ENCODE data around the gene PANX2. TPM values are rescaled to one million over a fixed set of nuclear protein-coding genes. Genes with fewer than 3 reads are reported as not detected.
A peak's percentile ranks its signal among the peaks of the same experiment; 100 is the strongest.

PANX2 gene
- total and polyA plus RNA-seq, 2 of the 13 experiments (the other 11 are each of a cell fraction or from before 2014, with no cell fraction given): 0.15 to 1.1 TPM

GRCh38 chr22:50184004-50184901 is 13.7 kb downstream of the PANX2 start (continued):
- TF ChIP-seq PHF21A (CRISPR knock-in tag; IDR thresholded peaks at IDR 0.05): 0 out of 2 replicates have a peak, but pooled peaks have one; percentile 19
- 0 out of 2 replicates have a peak, but pooled peaks have one; percentile 42 for TF ChIP-seq PATZ1 (CRISPR knock-in tag; IDR thresholded peaks at IDR 0.05)
- TF ChIP-seq POLR2AphosphoS2 (IDR thresholded peaks at IDR 0.05; ENCODE audit: low read depth, low read length): no peak
- no peak for TF ChIP-seq REPIN1 (CRISPR knock-in tag; IDR thresholded peaks at IDR 0.05; ENCODE audit: borderline replicate concordance, low read depth)
- TF ChIP-seq HMG20B (CRISPR knock-in tag; conservative IDR thresholded peaks at IDR 0.05): no peak
- peak; percentile 20; the same call in 1 of the 2 replicates for TF ChIP-seq ZNF556 (CRISPR knock-in tag; IDR thresholded peaks at IDR 0.05; ENCODE audit: borderline replicate concordance)
- TF ChIP-seq ATF2 (CRISPR knock-in tag; IDR thresholded peaks at IDR 0.05): no peak
- peak; percentile 62; the same call in 1 of the 2 replicates for TF ChIP-seq ELF3 (CRISPR knock-in tag; IDR thresholded peaks at IDR 0.05)
- TF ChIP-seq ZNF143 (CRISPR knock-in tag; IDR thresholded peaks at IDR 0.05): peak; percentile 18; the same call in 1 of the 2 replicates
- TF ChIP-seq SP5 (CRISPR knock-in tag; IDR thresholded peaks at IDR 0.05; ENCODE audit: borderline replicate concordance, low read depth): peak; percentile 68
- no peak for TF ChIP-seq ZBTB46 (CRISPR knock-in tag; IDR thresholded peaks at IDR 0.05; ENCODE audit: borderline replicate concordance)
- no peak for TF ChIP-seq MAFG (CRISPR knock-in tag; IDR thresholded peaks at IDR 0.05)
- no peak for TF ChIP-seq LBX2 (CRISPR knock-in tag; IDR thresholded peaks at IDR 0.05; ENCODE audit: borderline replicate concordance)
- TF ChIP-seq HCFC1 (IDR thresholded peaks at IDR 0.05; ENCODE audit: low read depth, low read length): no peak
- no peak for TF ChIP-seq SIN3A (IDR thresholded peaks at IDR 0.05; ENCODE audit: borderline replicate concordance, low read depth, low read length)
- no peak for TF ChIP-seq ZMYM3 (CRISPR knock-in tag; IDR thresholded peaks at IDR 0.05)
- no peak for TF ChIP-seq ZNF619 (CRISPR knock-in tag; IDR thresholded peaks at IDR 0.05)
- no peak for TF ChIP-seq ATAD3A (CRISPR knock-in tag; IDR thresholded peaks at IDR 0.05)
- TF ChIP-seq ZBTB7B (CRISPR knock-in tag; IDR thresholded peaks at IDR 0.05): peak; percentile 65; the same call in 1 of the 2 replicates
- TF ChIP-seq PHF20 (CRISPR knock-in tag; IDR thresholded peaks at IDR 0.05): 0 out of 2 replicates have a peak, but pooled peaks have one; percentile 27
- peak; percentile 42; the same call in 1 of the 2 replicates for TF ChIP-seq GABPB1 (CRISPR knock-in tag; IDR thresholded peaks at IDR 0.05)
- 0 out of 2 replicates have a peak, but pooled peaks have one; percentile 30 for TF ChIP-seq HNRNPL (IDR thresholded peaks at IDR 0.05; ENCODE audit: low read depth, low read length)

Data from HepG2 (cell line).